ENCODE measurements around the gene GINS1.
"Not testable (repeated sequence)": the region's sequence is repeated elsewhere in the genome, so short reads cannot be mapped to it uniquely, and the experiment has no call there.

The GINS1 gene

DNA sequence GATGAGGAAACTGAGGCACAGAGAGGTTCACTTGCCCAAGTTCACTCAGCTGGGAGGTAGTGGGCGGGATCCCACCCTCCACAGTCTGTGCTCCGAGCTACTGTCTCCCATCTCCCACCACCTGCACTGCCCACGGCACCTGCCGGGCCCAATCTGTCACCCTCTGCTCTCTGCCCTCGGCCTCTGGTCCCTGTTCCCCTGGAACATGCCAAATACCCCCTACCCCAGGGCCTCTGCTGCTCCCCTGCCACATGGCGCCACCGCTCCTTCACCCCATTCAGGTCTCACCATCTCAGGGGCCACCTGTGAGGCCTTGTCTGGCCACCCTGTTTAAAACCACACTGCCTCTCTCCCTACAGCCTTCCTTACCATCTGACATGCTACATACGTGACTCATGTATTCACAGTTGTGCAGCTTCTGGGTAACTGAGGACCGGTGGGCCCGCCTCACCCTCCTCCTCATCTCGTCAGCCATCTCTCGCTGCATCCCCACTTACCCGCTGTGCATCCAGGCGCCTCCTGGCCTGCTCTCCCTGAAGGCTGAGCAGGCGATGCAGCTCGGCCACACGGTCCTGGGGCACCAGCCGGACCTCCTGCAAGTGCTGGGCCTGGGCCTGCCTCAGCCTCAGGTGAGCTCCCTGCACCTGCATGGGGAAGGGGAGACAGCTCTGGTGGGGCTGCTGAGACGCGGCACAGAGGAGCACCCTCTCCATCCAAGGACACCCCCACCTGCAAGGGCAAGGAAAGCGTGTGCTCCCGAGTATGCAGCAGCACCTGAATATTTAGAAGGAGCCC lies 50.6 kb downstream of the GINS1 start:
- no peak for DNase-seq

GRCh38 chr20:25459111-25459830 lies 51.8 kb downstream of the GINS1 start:
- no peak for DNase-seq

- DNase-seq: no peak
Measured at GRCh38 chr20:25459916-25460535, 52.6 kb downstream of the GINS1 start.

- DNase-seq: no peak
Measured at GRCh38 chr20:25460566-25461280, 53.2 kb downstream of the GINS1 start.

DNA sequence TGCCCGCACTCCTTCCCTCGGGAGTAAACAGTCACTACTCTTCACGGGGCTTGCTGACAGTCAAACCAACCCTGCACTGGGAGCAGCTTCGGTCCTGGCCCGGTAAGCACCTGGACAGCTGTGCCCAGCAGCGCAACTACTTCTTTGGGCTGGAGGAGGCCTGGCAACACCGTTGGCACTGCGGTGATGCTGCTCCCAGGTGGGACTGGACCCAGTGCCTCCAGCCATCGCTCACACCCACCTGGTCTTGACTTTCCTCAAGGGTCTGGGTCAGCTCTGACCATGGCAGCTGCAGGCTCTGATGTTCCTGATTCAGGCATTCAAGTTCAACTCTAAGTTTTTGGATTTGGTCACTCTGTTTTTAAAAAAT lies 53.8 kb downstream of the GINS1 start:
- DNase-seq: no peak

DNA sequence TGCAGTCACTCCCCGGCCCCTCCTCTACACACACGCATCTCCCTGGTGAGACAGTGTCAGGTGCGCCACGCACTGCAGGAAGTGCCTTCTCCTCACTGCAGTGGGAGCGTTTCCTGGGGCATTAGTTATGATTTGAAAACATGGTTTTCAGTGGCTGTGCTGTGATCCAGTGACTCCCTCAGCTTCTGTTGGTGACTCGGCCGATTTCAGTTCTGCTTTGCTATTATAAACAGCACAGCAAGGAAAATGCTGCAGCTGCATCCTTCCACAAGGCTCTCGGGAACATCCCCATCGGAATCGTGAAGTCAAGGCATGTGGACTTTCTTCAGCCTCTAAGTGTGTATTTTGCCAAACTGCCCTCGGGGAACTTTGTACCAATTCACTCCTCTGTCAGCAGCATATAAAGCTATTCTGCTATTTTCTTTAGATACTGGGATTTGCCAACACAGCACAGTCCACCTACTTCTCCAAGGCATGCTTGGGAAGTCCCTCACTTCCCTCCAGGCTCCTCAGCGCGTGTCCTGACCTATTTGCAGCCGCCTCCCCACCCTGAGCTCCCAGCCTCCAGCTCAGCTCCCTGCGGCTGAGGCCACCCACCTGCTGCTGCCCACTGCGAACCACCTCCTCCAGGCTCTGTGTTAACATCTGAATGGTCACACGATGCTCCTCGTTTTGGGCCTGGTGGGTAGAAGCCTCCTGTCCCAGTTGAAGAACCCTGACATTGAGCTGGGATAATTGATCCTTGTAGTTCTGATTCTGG lies 54.5 kb downstream of the GINS1 start:
- DNase-seq: no peak

DNA sequence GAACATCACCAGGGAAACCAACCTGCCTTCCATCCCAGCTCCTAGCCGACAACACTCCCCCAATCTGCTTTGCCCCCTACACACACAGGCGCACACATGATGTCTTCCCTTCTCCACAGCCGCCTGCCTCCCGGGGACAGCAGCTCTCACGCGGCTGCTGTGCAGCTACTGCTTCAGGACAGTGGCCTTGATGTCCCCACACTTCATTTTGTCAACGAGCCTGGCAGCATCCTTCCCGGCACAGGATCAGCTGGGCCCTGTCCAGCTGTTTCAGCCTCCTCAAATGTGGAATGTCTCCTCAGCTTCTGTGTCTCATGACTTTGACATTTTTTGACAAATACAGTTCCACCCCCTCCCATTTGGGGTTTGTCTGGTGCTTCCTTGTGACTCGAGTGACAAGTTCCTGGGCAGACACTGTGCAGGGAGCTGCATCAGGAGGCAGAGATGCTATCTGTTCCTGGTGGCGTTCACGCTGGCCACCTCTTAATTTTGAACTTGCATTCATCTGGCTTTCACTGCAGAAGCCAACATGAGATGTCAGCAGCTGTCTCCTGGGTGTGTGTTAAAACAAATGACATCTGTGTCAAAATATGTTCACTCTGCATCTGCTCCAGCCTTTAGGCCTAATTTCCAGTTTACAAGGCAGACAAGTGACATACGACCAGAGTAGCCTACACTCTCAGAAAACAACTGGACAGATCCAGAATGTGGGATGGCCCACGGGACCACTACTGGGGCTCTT lies 57.2 kb downstream of the GINS1 start:
- DNase-seq: no peak

DNA sequence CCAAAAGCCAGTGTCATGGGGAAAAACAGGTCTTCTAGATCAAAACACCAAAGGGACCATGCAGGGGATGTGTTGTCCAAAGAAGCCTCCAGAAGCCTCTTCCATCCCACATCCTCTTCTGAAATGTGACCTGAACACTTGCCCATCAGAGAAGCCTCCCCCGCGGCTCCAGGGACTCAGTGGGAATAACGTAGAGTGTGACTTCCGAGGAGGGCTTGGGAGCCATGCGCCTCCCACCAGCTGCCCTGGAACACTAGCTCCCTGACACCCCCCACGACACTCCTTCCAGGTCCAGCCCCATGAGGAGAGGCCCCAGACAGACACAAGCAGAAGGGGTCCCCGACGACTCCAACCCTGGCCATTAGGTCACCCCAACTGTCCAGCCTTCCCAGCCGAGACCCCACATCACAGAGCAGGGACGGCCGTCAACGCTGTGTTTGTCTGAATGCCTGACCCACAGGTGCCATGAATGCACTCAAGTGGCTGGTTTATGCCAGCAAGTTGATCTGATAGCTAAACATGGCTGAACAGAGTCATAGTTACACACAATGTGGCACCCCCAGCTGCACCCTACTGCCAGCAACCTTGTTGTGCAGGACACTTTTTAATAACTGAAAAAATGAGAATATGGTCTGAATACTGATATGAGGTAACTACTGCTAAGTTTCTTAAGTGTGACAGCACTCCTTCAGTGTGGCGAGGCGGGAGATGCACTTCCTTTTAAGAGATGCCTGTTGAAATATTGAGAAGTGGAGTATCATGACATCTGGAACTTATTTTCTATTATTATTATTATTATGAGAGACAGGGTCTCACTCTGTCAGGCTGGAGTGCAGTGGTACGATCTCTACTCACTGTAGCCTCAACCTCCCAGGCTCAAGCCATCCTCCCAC lies 58.0 kb downstream of the GINS1 start:
- no peak for DNase-seq

DNA sequence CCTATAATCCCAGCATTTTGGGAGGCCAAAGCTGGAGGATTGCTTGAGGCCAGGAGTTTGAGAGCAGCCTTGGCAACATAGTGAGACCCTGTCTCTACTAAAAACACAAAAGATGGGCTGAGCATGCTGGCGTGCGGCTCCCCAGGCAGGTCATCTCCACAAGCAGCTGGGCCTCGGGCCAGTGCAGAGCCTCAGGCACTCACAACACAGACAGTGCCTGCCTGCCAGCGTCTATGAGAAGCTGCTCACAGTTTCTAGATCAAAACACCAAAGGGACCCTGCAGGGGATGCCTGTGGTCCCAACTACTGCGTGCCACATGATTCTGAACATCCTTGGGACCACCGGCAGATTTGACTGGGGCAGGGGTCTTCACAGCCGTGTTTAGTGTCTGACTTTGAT lies 59.4 kb downstream of the GINS1 start:
- DNase-seq: no peak

- DNase-seq: no peak
Measured at GRCh38 chr20:25467441-25467840, 60.0 kb downstream of the GINS1 start.

DNA sequence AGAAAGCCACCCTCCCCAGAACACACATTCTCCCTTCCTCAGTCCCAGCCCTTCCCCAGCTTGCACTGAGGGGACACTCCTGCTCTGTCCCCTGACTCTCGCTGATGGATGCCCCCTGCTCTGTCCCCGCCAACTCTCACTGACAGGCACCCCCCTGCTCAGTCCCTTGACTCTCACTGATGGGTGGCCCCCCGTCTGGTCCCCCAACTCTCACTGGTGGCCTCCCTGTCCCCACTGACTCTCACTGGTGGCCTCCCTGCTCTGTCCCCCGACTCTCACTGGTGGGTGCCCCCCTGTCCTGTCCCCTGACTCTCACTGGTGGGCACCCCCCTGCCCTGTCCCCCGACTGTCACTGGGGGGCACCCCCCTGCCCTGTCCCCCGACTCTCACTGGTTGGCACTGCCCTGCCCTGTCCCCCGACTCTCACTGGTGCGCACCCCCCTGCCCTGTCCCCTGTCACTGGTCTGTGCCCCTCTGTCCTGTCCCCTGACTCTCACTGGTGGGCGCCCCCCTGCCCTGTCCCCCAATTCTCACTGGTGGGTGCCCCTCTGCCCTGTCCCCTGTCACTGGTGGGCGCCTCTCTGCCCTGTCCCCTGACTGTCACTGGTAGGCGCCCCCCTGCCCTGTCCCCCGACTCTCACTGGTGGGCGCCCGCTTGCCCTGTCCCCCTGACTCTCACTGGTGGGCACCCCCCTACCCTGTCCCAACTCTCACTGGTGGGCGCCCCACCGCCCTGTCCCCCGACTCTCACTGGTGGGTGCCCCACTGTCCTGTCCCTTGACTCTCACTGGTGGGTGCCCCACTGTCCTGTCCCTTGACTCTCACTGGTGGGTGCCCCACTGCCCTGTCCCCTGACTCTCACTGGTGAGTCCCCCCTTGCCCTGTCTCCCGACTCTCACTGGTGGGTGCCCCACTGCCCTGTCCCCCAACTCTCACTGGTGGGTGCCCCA lies 60.9 kb downstream of the GINS1 start:
- DNase-seq: no peak

- DNase-seq: no peak
Measured at GRCh38 chr20:25469558-25469957, 62.1 kb downstream of the GINS1 start.

DNA sequence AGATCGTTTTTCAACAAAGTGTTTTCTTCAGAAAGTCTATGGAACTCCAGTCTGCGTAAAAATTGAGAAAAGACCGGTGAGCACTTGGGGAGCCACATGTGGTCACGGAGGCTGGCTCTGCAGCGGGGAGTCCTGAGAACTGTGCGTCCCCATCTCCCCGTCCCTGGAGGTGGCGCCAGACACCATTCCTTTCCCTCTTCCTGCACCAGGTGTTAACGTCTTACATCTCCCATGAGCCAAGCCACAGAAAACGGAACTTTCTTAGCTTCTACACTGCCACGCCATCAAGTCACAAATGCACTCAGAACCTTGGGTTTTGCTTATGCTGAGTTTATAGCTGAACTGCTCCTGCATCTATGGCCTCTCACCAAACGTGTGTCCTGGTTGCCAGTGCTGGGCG lies 62.6 kb downstream of the GINS1 start:
- no peak for DNase-seq

DNA sequence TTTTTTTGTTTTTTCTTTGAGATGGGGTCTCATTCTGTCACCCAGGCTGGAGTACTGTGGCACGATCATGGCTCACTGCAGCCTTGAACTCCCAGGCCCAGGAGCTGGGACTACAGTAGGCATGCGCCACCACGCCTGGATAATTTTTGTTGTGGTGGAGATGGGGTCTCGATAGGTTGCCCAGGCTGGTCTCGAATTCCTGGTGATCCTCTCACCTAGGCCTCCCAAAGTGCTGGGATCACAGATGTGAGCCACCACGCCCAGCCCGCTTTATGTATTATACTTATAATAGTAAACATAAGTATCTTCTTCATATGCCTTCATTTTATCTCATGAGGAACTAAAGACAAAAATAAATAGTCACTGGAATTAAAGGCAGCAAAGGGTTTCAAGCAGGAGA lies 63.5 kb downstream of the GINS1 start:
- DNase-seq: no peak

- DNase-seq: not testable (repeated sequence)
Measured at GRCh38 chr20:25473297-25473696, 65.8 kb downstream of the GINS1 start.

GRCh38 chr20:25476106-25477013 lies 68.9 kb downstream of the GINS1 start:
- DNase-seq: no peak

GRCh38 chr20:25477014-25477882 lies 69.8 kb downstream of the GINS1 start:
- no peak for DNase-seq

Data from NCI-H446 treated with DMSO at 0.1 percent for 48 hours (cell line).